Esophagus squamous epithelium (tissue), 5 donors: ENCODE measurements around the gene ALG9. TPM values are rescaled to one million over a fixed set of nuclear protein-coding genes. Genes with fewer than 3 reads are reported as not detected.

ENCODE experiments used
- DNase-seq: peaks from one replicate; lab custom pipeline; 2025; lab: John Stamatoyannopoulos, UW
- H3K27ac ChIP-seq, 4 donors: fragments of 200-600 bp; sonication (generic); one replicate each; pipeline ENCODE4 v1.5.1; 2016 to 2019; ENCODE audit warnings: mild to moderate bottlenecking in 1 of 4
- H3K27me3 ChIP-seq, 4 donors: fragments of 200-600 bp; sonication (generic); 1 replicate in 3 of 4; 2 replicates in 1 of 4; pipeline versions ENCODE4 v1.5.1 to v1.6.0; 2017 to 2021; ENCODE audit warnings: antibody characterized with exemption in 1 of 4
- H3K36me3 ChIP-seq, 3 donors: fragments of 200-600 bp; sonication (generic); one replicate each; pipeline ENCODE4 v1.5.1; 2016 to 2019
- H3K4me1 ChIP-seq, 3 donors: fragments of 200-600 bp; sonication (generic); one replicate each; pipeline ENCODE4 v1.5.1; 2017 to 2019
- H3K4me3 ChIP-seq, 4 donors: fragments of 200-600 bp; sonication (generic); 1 replicate in 3 of 4; 2 replicates in 1 of 4; pipeline ENCODE4 v1.5.1; 2016 to 2019; ENCODE audit warnings: mild to moderate bottlenecking in 2 of 4, moderate library complexity in 1 of 4
- H3K9me3 ChIP-seq, 3 donors: fragments of 200-600 bp; sonication (generic); one replicate each; pipeline ENCODE4 v1.5.1; 2016 to 2019
- POLR2A ChIP-seq, 4 donors: fragments of 450-650 bp; IDR thresholded peaks; one replicate each; pipeline ENCODE4 v1.6.1; 2017; ENCODE audit warnings: antibody characterized with exemption in 4 of 4, mild to moderate bottlenecking in 4 of 4, moderate library complexity in 3 of 4
- WGBS, 2 donors: methylation state at CpG; one replicate each; pipeline ENCODE4 v1.1.5; 2018; 5-methylcytosine and 5-hydroxymethylcytosine counted together
- intact Hi-C: fragments of 100-400 bp; cut with DNase I; formaldehyde crosslinking; loops from one replicate; pipeline ENCODE4 v1.15.0; 2022
- total RNA-seq, 4 donors: library from RNA; depleted of rRNA; stranded (reverse); fragments of >200 nt; gene quantifications; one replicate each; pipeline ENCODE4 v1.1.0, GENCODE V29; 2016
- TF ChIP-seq, protein P1 (sequence below), 6 experiments: fragments of 450-650 bp in 4 of 6; fragments of 200-600 bp in 2 of 6; sonication (generic) in 2 of 6; IDR thresholded peaks; one replicate each; pipeline ENCODE4 v1.5.1; 2016 to 2019; ENCODE audit warnings: antibody characterized with exemption in 6 of 6, mild to moderate bottlenecking in 4 of 6, moderate library complexity in 4 of 6
- donor health status: DM: yes; HTN: yes; CAD: no.

The ALG9 gene
- total RNA-seq, 4 donors from 2014 or later = 18.7 to 29.4 (median 21.8) TPM

GRCh38 chr11:111811445-111811844 is 59.9 kb downstream of the ALG9 start:
- Histone ChIP-seq H3K9me3 (no peaks in the 10 kb centered on the region), H3K4me1 (no peaks in the 10 kb centered on the region), H3K36me3 (peaks cover 0 to 60% (median 4%) of the 10 kb centered on the region in 3 donors), H3K27ac (no peak overlapping the region), H3K4me3 (no peak overlapping the region), H3K27me3 (no peaks in the 10 kb centered on the region)
- TF ChIP-seq, protein P1, sequence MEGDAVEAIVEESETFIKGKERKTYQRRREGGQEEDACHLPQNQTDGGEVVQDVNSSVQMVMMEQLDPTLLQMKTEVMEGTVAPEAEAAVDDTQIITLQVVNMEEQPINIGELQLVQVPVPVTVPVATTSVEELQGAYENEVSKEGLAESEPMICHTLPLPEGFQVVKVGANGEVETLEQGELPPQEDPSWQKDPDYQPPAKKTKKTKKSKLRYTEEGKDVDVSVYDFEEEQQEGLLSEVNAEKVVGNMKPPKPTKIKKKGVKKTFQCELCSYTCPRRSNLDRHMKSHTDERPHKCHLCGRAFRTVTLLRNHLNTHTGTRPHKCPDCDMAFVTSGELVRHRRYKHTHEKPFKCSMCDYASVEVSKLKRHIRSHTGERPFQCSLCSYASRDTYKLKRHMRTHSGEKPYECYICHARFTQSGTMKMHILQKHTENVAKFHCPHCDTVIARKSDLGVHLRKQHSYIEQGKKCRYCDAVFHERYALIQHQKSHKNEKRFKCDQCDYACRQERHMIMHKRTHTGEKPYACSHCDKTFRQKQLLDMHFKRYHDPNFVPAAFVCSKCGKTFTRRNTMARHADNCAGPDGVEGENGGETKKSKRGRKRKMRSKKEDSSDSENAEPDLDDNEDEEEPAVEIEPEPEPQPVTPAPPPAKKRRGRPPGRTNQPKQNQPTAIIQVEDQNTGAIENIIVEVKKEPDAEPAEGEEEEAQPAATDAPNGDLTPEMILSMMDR (IDR thresholded peaks at IDR 0.05) = no peak
- TF ChIP-seq POLR2A (IDR thresholded peaks at IDR 0.05) = no peak
- no peak for DNase-seq
- intact Hi-C loops = no loop called here
- WGBS, 2 donors = 94 to 100% methylated on average over 2 of the region's 2 CpGs

DNA sequence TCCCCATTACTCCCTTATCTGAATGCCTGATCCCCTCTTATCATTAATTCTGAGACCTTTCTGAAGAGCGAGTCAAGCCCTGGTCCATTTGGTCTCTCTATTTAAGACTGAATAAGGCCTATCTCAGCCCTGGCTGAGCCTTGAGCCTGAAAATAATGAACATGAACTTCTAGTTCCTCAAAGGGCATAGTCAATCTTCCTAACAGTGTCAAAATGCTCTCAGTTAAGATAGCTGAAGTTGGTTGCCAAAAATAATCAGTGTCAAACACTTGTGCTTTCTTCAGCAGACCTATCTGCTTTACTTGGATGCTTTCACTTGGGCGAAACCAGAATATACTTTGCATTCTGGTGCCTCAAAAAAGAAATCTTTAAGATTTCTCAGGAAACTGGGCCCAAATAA is 62.5 kb downstream of the ALG9 start:
- TF ChIP-seq POLR2A (IDR thresholded peaks at IDR 0.05) = no peak
- TF ChIP-seq, protein P1 (IDR thresholded peaks at IDR 0.05) = no peak
- no peaks in the 10 kb centered on the region for H3K27me3 ChIP-seq
- intact Hi-C loops = no loop called here
- H3K4me3 ChIP-seq = no peak overlapping the region
- no peaks in the 10 kb centered on the region for H3K9me3 ChIP-seq
- no peak for DNase-seq
- H3K36me3 ChIP-seq = peaks cover 0 to 79% (median 9%) of the 10 kb centered on the region in 3 donors
- no peaks in the 10 kb centered on the region for H3K4me1 ChIP-seq
- no peak overlapping the region for H3K27ac ChIP-seq
- WGBS, 2 donors = 94 to 97% methylated on average over 2 of the region's 2 CpGs

- no peak for TF ChIP-seq POLR2A (IDR thresholded peaks at IDR 0.05)
- TF ChIP-seq, protein P1 (IDR thresholded peaks at IDR 0.05) = no peak
- no peak for DNase-seq
- H3K27me3 ChIP-seq = no peaks in the 10 kb centered on the region
- H3K4me1 ChIP-seq = no peaks in the 10 kb centered on the region
- H3K36me3 ChIP-seq = peaks cover 0 to 83% (median 9%) of the 10 kb centered on the region in 3 donors
- 89 to 92% methylated on average over 2 of the region's 2 CpGs for WGBS, 2 donors
- intact Hi-C loops = no loop called here
- no peak overlapping the region for H3K27ac ChIP-seq
- H3K9me3 ChIP-seq = no peaks in the 10 kb centered on the region
- H3K4me3 ChIP-seq = no peak overlapping the region
These were observed 63.3 kb downstream of the ALG9 start for GRCh38 chr11:111808063-111808588.

GRCh38 chr11:111807076-111807475 is 64.3 kb downstream of the ALG9 start:
- intact Hi-C loops = no loop called here
- H3K27me3 ChIP-seq = no peaks in the 10 kb centered on the region
- no peak overlapping the region for H3K27ac ChIP-seq
- no peaks in the 10 kb centered on the region for H3K4me1 ChIP-seq
- no peak for TF ChIP-seq POLR2A (IDR thresholded peaks at IDR 0.05)
- TF ChIP-seq, protein P1 (IDR thresholded peaks at IDR 0.05) = no peak
- no peak for DNase-seq
- no peak overlapping the region for H3K4me3 ChIP-seq
- peaks cover 0 to 83% (median 9%) of the 10 kb centered on the region in 3 donors for H3K36me3 ChIP-seq
- H3K9me3 ChIP-seq = no peaks in the 10 kb centered on the region
- WGBS, 2 donors = 83 to 84% methylated on average over 1 of the region's 1 CpG

DNA sequence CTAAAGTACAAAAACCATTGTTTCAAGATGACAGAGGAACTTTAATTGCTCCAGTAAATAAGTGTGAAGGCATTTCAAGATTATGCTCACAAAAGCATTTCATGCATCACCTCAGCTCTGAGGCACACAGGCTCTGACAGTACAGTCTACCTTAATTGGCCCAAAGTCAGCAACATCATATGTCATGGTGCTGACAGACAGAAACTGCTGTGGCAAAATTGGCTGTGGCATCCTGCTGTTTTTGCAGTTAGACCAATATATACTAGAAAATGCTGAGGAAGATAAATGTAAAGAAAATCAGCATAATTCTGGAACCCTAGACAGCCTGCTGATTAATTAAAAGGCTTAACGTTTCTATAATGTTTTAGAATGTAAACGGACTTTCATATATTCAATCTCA is 70.2 kb downstream of the ALG9 start:
- Histone ChIP-seq H3K27me3 (no peaks in the 10 kb centered on the region), H3K4me1 (peaks cover 0 to 32% (median 0%) of the 10 kb centered on the region in 3 donors), H3K27ac (peak overlapping the region; percentile 2 to 68 (median 37)), H3K36me3 (peaks cover 0 to 51% (median 5%) of the 10 kb centered on the region in 3 donors), H3K4me3 (no peak overlapping the region), H3K9me3 (no peaks in the 10 kb centered on the region)
- WGBS, 2 donors = 63 to 70% methylated on average over 2 of the region's 2 CpGs
- intact Hi-C loops = no loop called here
- TF ChIP-seq, protein P1 (IDR thresholded peaks at IDR 0.05) = no peak
- no peak for TF ChIP-seq POLR2A (IDR thresholded peaks at IDR 0.05)
- no peak for DNase-seq
